Choroid plexus epithelial cell (primary cell): ENCODE measurements around the gene CBLL1.

Experiments used
- DNase-seq: peaks from one replicate; pipeline ENCODE4 v3.0.0-alpha.2; 2010; ENCODE audit warnings: low read depth
- H3K4me3 ChIP-seq: 2 replicates; pipeline ENCODE4 v1.5.1; 2011; ENCODE audit warnings: low read depth, mild to moderate bottlenecking, control low read depth, low read length, moderate library complexity
- CTCF ChIP-seq: conservative IDR thresholded peaks from 2 replicates; pipeline ENCODE4 v1.5.1; 2011; ENCODE audit warnings: low read depth, mild to moderate bottlenecking, control low read depth, inconsistent platforms, low read length, moderate library complexity

The CBLL1 gene

GRCh38 chr7:107803009-107803610 is 59.2 kb downstream of the CBLL1 start, which contains the start of gene SLC26A3:
TSS of gene SLC26A3 (minus strand) at chr7:107803223. CDS start at chr7:107794509, 8,714 bp downstream.
- no peak for DNase-seq
- no peak within 1 kb of the TSS for H3K4me3 ChIP-seq
- TF ChIP-seq CTCF, result no peak

DNA sequence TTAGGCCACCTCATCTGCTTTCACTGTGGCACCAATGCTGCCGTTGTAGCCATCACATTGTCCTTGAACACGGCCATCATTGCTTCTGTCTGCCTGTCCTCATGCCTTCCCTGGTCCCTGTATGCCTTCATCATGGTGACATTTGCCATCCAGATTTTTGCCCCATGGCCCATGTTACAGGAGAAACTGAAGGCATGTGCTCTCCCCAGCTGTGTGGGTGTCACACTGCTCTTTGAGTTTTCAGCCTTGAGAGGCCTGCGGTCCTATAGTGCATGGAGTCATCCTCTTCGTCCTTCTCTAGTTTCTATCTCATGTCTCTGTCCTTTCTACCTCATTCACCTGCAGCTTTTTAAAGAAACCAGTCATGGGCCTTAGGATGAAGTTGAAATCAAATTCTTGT is 65.2 kb downstream of the CBLL1 start:
- no peak for TF ChIP-seq CTCF
- no peak for DNase-seq

GRCh38 chr7:107810626-107811025 is 66.7 kb downstream of the CBLL1 start:
- no peak overlapping the region for H3K4me3 ChIP-seq
- no peak for DNase-seq
- TF ChIP-seq CTCF, result no peak

More for the DNA sequence above, 65.2 kb downstream of the CBLL1 start:
- no peak overlapping the region for H3K4me3 ChIP-seq
